SK-N-SH (cell line): ENCODE data around the gene ANO2. TPM values are rescaled to one million over a fixed set of nuclear protein-coding genes. Genes with fewer than 3 reads are reported as not detected.
A peak's percentile ranks its signal among the peaks of the same experiment; 100 is the strongest.

Source experiments
- CTCF ChIA-PET: fragments of 300-600, 350-600 bp; formaldehyde crosslinking; extraction: SDS; loops from one replicate; lab custom pipeline; 2021; lab: Yijun Ruan, JAX
- POLR2A ChIA-PET: fragments of 350-600 bp; sonication (Branson Sonifier 250); formaldehyde crosslinking; extraction: SDS; loops from one replicate; lab custom pipeline; 2020; ENCODE audit warnings: antibody characterized with exemption, inconsistent platforms; lab: Yijun Ruan, JAX
- DNase-seq: peaks from one replicate; pipeline ENCODE4 v3.0.0; 2012
- H2AFZ ChIP-seq: fragments of 200-600 bp; sonication (generic); 2 replicates; pipeline ENCODE4 v1.8.1; 2016; ENCODE audit warnings: antibody characterized with exemption, mild to moderate bottlenecking, low read depth
- H3F3A ChIP-seq: fragments of 200-600 bp; sonication (generic); replicated peaks from 2 replicates; pipeline ENCODE3; 2016; ENCODE audit warnings: antibody characterized with exemption, mild to moderate bottlenecking; ENCODE audit not compliant: insufficient read depth
- H3K27ac ChIP-seq, 2 experiments: fragments of 200-500 bp in 1 of 2; fragments of 200-600 bp in 1 of 2; sonication (Bioruptor generic) in 1 of 2; sonication (generic), shearing (Covaris generic) in 1 of 2; 2 replicates each; pipeline versions ENCODE4 v1.5.1 to v1.6.1; 2014 to 2016; ENCODE audit warnings: low read depth in 2 of 2, inconsistent platforms in 1 of 2, low read length in 1 of 2, mild to moderate bottlenecking in 1 of 2, mixed read lengths in 1 of 2
- H3K27me3 ChIP-seq: fragments of 200-600 bp; sonication (generic), shearing (Covaris generic); 2 replicates; pipeline ENCODE4 v1.6.1; 2016; ENCODE audit warnings: mixed run types; ENCODE audit not compliant: insufficient read depth
- H3K36me3 ChIP-seq, 2 experiments: fragments of 200-500 bp in 1 of 2; fragments of 200-600 bp in 1 of 2; sonication (Bioruptor generic) in 1 of 2; sonication (generic) in 1 of 2; replicated peaks in 1 of 2; 2 replicates each; pipeline versions ENCODE3 to v1.5.1; 2014 to 2016; ENCODE audit warnings: low read length in 1 of 2, mild to moderate bottlenecking in 1 of 2; ENCODE audit not compliant: insufficient read depth in 2 of 2, control insufficient read depth in 1 of 2
- H3K4me1 ChIP-seq, 2 experiments: fragments of 200-500 bp in 1 of 2; fragments of 200-600 bp in 1 of 2; sonication (Bioruptor generic) in 1 of 2; sonication (generic), shearing (Covaris generic) in 1 of 2; 2 replicates each; pipeline versions ENCODE4 v1.5.1 to v1.6.1; 2014 to 2016; ENCODE audit warnings: low read depth in 1 of 2, low read length in 1 of 2, mixed run types in 1 of 2; ENCODE audit not compliant: insufficient read depth in 2 of 2, control insufficient read depth in 1 of 2
- H3K4me2 ChIP-seq: fragments of 200-600 bp; sonication (generic), shearing (Covaris generic); 2 replicates; pipeline ENCODE4 v1.6.1; 2017; ENCODE audit warnings: mixed run types
- H3K4me3 ChIP-seq, 2 experiments: fragments of 200-500 bp in 1 of 2; fragments of 200-600 bp in 1 of 2; sonication (Bioruptor generic) in 1 of 2; sonication (generic), shearing (Covaris generic) in 1 of 2; 2 replicates each; pipeline versions ENCODE4 v1.5.1 to v1.8.1; 2014 to 2016; ENCODE audit warnings: low read depth in 2 of 2, inconsistent platforms in 1 of 2, low read length in 1 of 2, mild to moderate bottlenecking in 1 of 2, mixed read lengths in 1 of 2, moderate library complexity in 1 of 2
- H3K79me2 ChIP-seq: fragments of 200-600 bp; sonication (generic); 2 replicates; pipeline ENCODE4 v1.8.1; 2017; ENCODE audit warnings: mild to moderate bottlenecking; ENCODE audit not compliant: insufficient read depth
- H3K9ac ChIP-seq: fragments of 200-600 bp; sonication (generic); 2 replicates; pipeline ENCODE4 v1.6.1; 2017; ENCODE audit warnings: mixed run types
- H3K9me2 ChIP-seq: fragments of 200-600 bp; sonication (generic); 2 replicates; pipeline ENCODE4 v1.6.1; 2017; ENCODE audit warnings: mixed run types
- H3K9me3 ChIP-seq: fragments of 200-600 bp; sonication (generic); 2 replicates; pipeline ENCODE4 v1.6.1; 2017; ENCODE audit warnings: mixed run types, mild to moderate bottlenecking, moderate library complexity
- H4K20me1 ChIP-seq: fragments of 200-600 bp; sonication (generic); 2 replicates; pipeline ENCODE4 v1.6.1; 2017; ENCODE audit warnings: mild to moderate bottlenecking, mixed run types; ENCODE audit not compliant: insufficient read depth
- EZH2phosphoT487 ChIP-seq: fragments of 200-600 bp; sonication (generic); IDR thresholded peaks from 2 replicates; pipeline ENCODE4 v1.6.1; 2017; ENCODE audit warnings: low read depth, mixed run types, mild to moderate bottlenecking, antibody characterized with exemption, moderate library complexity, borderline replicate concordance
- FOSL2 ChIP-seq: IDR thresholded peaks from 2 replicates; pipeline ENCODE4 v1.4.0; 2012; ENCODE audit warnings: low read depth, mild to moderate bottlenecking, moderate library complexity, borderline replicate concordance
- FOXJ3 ChIP-seq: sonication (generic); formaldehyde crosslinking; IDR thresholded peaks from 2 replicates; pipeline ENCODE4 v1.5.1; 2020; ENCODE audit warnings: mild to moderate bottlenecking, missing genetic modification reagents
- GABPA ChIP-seq: IDR thresholded peaks from 2 replicates; pipeline ENCODE4 v1.4.0; 2012; ENCODE audit warnings: low read depth, mild to moderate bottlenecking
- GATA2 ChIP-seq: sonication (generic); formaldehyde crosslinking; IDR thresholded peaks from 2 replicates; pipeline ENCODE4 v1.5.0; 2020; ENCODE audit warnings: mild to moderate bottlenecking, missing genetic modification reagents
- MEF2A ChIP-seq: IDR thresholded peaks from 2 replicates; pipeline ENCODE4 v1.4.0; 2012; ENCODE audit warnings: low read depth, borderline replicate concordance
- RAD21 ChIP-seq: IDR thresholded peaks from 2 replicates; pipeline ENCODE4 v1.6.1; 2012; ENCODE audit warnings: mild to moderate bottlenecking, low read length
- RCOR1 ChIP-seq: fragments of 150-350 bp; IDR thresholded peaks from 2 replicates; pipeline ENCODE4 v1.6.1; 2017; ENCODE audit warnings: antibody characterized with exemption, low read length
- SIN3A ChIP-seq: IDR thresholded peaks from 2 replicates; pipeline ENCODE4 v1.6.1; 2012; ENCODE audit warnings: low read depth, mild to moderate bottlenecking, low read length, moderate library complexity, borderline replicate concordance
- SMC3 ChIP-seq: IDR thresholded peaks from 2 replicates; pipeline ENCODE4 v1.6.1; 2012; ENCODE audit warnings: low read depth, low read length, improper control_type of control experiment
- YY1 ChIP-seq: IDR thresholded peaks from 2 replicates; pipeline ENCODE4 v1.4.0; 2012; ENCODE audit warnings: low read depth, mild to moderate bottlenecking
- WGBS: methylation state at CpG from one replicate; pipeline ENCODE4 v1.1.6; 2017; ENCODE audit warnings: low lambda C conversion rate; 5-methylcytosine and 5-hydroxymethylcytosine counted together
- polyA plus RNA-seq, 3 experiments: library from polyadenylated mRNA; depleted of rRNA; stranded (reverse); fragments of >200 nt; gene quantifications; 2 replicates each; pipeline ENCODE4 v1.2.3, GENCODE V29; 2012
- TF ChIP-seq, protein P1 (sequence below): fragments of 200-600 bp; sonication (generic); IDR thresholded peaks from 2 replicates; pipeline ENCODE4 v1.6.1; 2017; ENCODE audit warnings: antibody characterized with exemption, mild to moderate bottlenecking, moderate library complexity

ANO2 gene
- polyA plus RNA-seq, 1 of the 3 experiments (the other 2 are of a cell fraction), result not detected

DNA sequence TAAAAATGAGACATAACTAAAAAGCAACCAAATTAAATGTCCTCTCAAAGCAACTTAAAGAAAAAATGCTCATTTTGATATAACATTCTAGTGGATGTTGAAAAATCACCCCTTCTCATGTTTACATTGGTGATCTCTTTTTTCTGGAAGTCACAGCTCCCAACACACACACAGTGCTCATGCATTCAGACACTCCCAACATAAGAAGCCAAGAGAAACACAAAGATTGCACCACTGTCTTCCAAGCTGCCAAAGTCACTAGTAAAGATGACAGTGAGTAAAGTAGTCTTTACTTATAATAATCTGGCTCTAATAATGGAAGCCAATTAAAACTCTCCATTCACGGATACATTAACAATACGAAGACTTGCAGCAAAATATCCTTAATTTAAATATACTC, 294.8 kb downstream of the ANO2 start:
- Histone ChIP-seq H3K79me2 (no peaks in the 10 kb centered on the region), H3K4me2 (no peak overlapping the region), H3K9me2 (no peaks in the 10 kb centered on the region), H3K9me3 (no peaks in the 10 kb centered on the region), H3K27me3 (peaks cover 48% of the 10 kb centered on the region), H3K9ac (no peak overlapping the region), H3K36me3 (no peaks in the 10 kb centered on the region), H3K27ac (no peak overlapping the region), H3K4me1 (no peaks in the 10 kb centered on the region), H3F3A (no peaks in the 10 kb centered on the region), H4K20me1 (no peaks in the 10 kb centered on the region), H3K4me3 (no peak overlapping the region), H2AFZ (no peak overlapping the region)
- no peak for DNase-seq
- no peak for TF ChIP-seq SIN3A
- no peak for TF ChIP-seq GATA2 (CRISPR knock-in tag)
- no peak for TF ChIP-seq SMC3
- TF ChIP-seq EZH2phosphoT487, result no peak
- no peak for TF ChIP-seq RCOR1
- TF ChIP-seq GABPA, result no peak
- no peak for TF ChIP-seq RAD21
- WGBS, result 0% methylated on average over 2 of the region's 2 CpGs
- POLR2A ChIA-PET, result no interaction called here
- CTCF ChIA-PET, result interaction anchor here (0.8 kb wide), 1 partner anchor 15 kb away, joined by 4 read pairs; no protein-coding TSS in a partner anchor

DNA sequence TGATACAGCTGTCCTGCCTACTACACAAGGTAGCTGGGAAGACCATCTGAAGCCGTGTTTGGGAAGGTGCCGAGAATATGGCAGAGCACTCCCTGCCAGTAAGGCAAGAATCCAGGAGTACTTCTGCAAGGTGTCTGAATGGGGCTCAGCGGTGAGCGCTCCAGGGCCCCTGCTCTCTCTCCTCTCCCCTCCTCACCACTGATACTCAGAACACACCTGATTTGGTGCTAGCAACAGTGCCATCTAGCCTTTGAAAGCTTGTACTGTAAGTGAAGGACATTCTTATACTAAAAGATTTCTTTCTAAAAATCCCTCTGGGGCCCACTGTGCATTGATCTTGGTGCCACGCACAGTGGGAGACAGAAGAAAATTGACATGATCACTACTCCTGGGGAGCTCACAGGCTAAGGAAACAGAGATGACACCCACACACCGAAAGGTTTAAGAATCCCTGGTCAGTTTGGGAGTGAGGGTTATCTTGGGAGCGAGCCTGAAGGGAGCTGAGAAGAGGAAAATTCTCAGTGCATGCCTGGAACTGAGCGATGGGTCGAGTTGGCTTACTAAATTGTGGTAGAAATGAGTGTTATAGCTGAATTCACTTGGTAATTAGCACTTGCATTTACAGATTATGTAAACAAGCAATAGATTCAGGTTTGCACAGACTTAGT, 296.2 kb downstream of the ANO2 start:
- 7% methylated on average over 9 of the region's 9 CpGs for WGBS
- H3K27ac ChIP-seq, result no peak overlapping the region
- H3K4me1 ChIP-seq, result no peaks in the 10 kb centered on the region
- no peaks in the 10 kb centered on the region for H3K36me3 ChIP-seq
- ChIA-PET POLR2A (no interaction called here), CTCF (interaction anchor here (0.7 to 1.5 kb wide), 7 partner anchors 10 to 135 kb away, joined by 3 to 5 read pairs (median 4); no protein-coding TSS in a partner anchor)
- no peaks in the 10 kb centered on the region for H3K9me3 ChIP-seq
- peaks cover 37% of the 10 kb centered on the region for H3K27me3 ChIP-seq
- TF ChIP-seq RAD21 (peak; percentile 44; the same call in 1 of the 2 replicates), FOXJ3 (CRISPR knock-in tag) (no peak), MEF2A (no peak), SMC3 (0 out of 2 replicates have a peak, but pooled peaks have one; percentile 10), YY1 (no peak), FOSL2 (no peak)
- TF ChIP-seq, protein P1, sequence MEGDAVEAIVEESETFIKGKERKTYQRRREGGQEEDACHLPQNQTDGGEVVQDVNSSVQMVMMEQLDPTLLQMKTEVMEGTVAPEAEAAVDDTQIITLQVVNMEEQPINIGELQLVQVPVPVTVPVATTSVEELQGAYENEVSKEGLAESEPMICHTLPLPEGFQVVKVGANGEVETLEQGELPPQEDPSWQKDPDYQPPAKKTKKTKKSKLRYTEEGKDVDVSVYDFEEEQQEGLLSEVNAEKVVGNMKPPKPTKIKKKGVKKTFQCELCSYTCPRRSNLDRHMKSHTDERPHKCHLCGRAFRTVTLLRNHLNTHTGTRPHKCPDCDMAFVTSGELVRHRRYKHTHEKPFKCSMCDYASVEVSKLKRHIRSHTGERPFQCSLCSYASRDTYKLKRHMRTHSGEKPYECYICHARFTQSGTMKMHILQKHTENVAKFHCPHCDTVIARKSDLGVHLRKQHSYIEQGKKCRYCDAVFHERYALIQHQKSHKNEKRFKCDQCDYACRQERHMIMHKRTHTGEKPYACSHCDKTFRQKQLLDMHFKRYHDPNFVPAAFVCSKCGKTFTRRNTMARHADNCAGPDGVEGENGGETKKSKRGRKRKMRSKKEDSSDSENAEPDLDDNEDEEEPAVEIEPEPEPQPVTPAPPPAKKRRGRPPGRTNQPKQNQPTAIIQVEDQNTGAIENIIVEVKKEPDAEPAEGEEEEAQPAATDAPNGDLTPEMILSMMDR, result peak; percentile 59
- H4K20me1 ChIP-seq, result no peaks in the 10 kb centered on the region
- no peak overlapping the region for H2AFZ ChIP-seq
- H3K9me2 ChIP-seq, result no peaks in the 10 kb centered on the region
- no peak overlapping the region for H3K4me3 ChIP-seq
- DNase-seq, result no peak
- H3K79me2 ChIP-seq, result no peaks in the 10 kb centered on the region
- no peaks in the 10 kb centered on the region for H3F3A ChIP-seq
- H3K4me2 ChIP-seq, result no peak overlapping the region
- H3K9ac ChIP-seq, result no peak overlapping the region
